HG02678 (cell line): Measurements from ENCODE around the gene ZNF566.

ENCODE experiments used
- ATAC-seq: cut with Tn5 transposase; IDR thresholded peaks from one replicate; pipeline ENCODE4 v1.9.1; 2021; ENCODE audit warnings: mild to moderate bottlenecking, moderate library complexity; ENCODE audit not compliant: unreplicated experiment

ZNF566 gene

DNA sequence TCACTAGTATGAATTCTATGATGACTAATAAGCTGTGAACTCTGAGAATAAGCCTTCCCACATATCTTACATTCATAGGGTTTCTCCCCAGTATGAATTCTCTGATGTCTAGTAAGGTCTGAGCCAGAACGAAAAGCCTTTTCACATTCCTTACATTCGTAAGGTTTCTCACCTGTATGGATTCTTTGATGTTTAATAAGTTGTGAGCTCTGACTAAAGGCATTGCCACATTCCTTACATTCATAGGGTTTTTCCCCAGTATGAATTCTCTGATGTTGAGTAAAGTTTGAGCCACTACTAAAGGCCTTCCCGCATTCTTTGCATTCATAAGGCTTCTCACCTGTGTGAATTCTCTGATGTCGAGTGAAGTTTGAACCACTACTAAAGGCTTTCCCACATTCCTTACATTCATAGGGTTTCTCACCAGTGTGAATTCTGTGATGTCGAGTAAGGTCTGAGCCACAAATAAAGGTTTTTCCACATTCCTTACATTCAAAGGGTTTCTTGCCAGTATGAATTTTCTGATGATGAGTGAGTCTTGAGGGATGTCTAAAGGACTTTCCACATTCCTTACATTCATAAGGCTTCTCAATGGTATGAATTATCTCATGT lies 40.2 kb downstream of the ZNF566 start:
- no peak for ATAC-seq

DNA sequence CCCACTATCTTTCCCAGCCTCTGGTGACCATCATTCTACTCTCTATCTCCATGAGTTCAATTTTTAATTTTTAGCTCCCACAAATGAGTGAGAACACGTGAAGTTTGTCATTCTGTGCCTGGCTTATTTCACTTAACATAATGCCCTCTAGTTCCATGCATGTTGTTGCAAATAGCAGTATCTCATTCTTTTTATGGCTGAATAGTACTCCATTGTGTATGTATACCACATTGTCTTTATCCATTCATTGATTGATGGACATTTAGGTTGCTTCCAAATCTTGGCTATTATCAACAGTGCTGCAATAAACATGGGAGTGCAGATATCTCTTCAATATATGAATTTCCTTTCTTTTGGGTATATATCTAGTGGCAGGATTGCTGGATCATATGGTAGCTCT lies 48.0 kb downstream of the ZNF566 start:
- no peak for ATAC-seq

DNA sequence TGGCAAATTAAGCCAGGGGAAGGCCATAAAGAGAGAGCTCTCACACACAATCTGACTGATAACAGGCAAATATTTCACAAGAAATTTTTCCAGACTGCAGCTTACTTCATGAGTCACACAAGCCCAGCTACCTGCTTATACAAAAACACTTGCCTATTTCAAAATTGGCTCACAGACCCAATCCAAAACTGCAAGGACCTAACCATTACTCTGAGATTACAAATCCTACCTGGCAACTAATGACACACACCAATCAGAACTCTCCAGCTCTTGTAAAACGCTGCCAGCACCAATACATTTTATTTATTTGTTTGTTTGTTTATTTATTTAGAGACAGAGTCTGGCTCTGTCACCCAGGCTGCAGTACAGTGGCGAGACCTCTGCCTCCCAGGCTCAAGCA lies 52.8 kb downstream of the ZNF566 start:
- ATAC-seq: no peak

DNA sequence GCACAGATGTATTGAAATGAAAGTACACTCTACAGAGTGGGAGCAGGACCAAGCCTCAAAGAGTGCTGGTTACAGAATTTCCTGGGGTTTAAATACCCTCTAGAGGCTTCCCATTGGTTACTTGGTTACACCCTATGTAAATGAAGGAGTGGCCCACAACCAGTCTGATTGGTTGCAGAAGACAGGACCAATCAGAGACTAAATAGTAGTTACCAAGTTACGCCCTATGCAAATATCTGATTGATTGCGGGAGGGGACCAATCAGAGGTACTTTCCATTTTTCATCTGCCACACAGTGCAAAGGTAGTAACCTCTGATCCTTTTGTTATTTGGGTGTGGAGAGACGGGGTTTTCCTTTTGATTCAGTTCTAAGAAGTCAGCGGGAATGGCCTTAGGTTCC lies 65.4 kb downstream of the ZNF566 start:
- no peak for ATAC-seq

DNA sequence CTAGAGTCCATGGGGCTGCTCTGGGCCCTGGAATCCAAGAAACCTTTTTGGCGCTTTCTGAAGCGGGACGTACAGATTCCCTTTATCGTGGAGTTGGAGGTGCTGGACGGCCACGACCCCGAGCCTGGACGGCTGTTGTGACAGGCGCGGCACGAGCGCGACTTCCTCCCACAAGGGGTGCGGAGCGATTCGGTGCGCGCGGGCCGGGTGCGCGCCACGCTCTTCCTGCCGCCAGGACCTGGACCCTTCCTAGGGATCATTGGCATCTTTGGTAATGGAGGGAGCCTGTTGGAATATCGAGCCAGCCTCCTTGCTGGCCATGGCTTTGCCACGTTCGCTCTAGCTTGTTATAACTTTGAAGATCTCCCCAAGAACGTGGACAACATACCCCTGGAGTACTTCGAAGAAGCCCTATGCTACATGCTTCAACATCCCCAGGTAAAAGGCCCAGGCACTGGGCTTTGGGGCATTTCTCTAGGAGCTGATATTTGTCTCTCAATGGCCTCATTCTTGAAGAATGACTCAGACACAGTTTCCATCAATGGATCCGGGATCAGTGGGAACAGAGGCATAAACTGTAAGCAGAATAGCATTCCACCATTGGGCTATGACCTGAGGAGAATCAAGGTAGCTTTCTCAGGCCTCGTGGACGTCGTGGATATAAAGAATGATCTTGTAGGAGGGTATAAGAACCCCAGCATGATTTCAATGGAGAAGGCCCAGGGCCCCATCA lies 67.4 kb downstream of the ZNF566 start:
- ATAC-seq: no peak

DNA sequence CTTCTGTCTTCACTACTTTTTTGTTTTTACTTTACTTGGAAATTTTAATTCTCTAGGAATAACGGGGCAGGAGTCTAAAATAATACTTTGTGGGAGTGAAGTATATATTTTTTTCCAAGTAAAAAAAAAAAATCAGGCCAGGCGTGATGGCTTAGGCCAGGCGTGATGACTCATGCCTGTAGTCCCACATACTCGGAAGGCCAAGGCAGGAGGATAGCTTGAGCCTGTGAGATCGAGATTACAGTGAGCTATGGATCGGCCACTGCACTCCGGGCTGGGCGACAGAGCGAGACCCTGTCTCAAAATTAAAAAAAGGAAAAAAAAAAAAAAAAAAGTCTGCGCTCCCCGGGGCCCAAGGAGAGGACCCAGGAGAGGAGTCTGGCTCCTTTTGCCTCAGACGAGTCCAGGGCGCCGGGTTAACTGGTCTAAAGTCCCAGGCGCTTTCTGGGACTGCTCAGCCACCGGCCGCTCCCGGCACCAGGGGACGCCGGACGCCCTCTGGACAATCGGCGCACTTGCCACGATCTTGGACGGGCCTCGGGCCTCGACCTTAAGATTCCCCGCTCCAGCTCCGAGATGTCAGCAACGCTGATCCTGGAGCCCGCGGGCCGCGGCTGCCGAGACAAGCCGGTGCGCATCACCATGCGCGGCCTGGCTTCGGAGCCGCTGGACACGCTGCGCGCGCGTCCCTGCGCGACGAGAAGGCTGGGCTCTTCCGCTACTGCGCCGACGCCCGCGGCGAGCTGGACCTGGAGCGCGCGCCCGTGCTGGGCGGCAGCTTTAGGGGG lies 68.2 kb downstream of the ZNF566 start:
- ATAC-seq: no peak

DNA sequence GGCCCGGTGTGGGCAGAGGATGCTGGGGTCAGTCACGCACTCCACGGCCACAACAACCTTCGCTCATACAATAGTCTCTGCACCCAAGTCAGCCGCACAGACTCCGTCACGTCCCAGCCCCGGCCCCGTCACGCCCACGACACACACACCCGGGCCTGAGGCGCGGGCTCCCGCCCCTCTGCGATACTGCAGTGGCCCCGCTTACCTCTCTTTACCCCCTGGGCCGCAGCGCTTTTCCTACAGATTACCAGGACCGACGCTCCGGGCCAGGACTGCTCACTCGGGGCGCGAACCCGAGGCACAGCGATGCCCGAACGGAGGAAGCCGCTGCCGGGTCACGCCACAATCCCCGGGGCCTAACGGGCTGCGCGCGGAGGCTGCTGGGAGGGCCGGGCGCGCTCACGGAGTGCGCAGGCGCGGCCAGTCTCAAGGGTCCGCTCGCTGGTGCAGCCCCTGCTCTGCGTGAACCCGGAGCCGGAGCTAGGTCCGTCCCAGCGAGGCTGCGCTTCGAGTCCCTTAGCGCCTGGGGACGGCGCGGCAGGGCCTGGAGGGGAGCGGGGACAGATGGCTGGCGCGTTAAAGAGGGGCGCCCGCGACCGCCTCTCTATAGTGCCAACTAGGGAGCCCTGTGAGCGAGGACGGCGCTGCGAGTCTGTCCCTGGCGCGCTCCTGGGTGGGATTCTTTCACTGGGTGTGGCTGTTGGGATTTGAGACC lies 70.9 kb downstream of the ZNF566 start, which contains the start of gene ZFP82:
TSS of gene ZFP82 (minus strand) at position 358 of the 715 bp plus-strand sequence. CDS start 8,855 bp downstream, outside the sequence.
- ATAC-seq: peak; percentile 81

DNA sequence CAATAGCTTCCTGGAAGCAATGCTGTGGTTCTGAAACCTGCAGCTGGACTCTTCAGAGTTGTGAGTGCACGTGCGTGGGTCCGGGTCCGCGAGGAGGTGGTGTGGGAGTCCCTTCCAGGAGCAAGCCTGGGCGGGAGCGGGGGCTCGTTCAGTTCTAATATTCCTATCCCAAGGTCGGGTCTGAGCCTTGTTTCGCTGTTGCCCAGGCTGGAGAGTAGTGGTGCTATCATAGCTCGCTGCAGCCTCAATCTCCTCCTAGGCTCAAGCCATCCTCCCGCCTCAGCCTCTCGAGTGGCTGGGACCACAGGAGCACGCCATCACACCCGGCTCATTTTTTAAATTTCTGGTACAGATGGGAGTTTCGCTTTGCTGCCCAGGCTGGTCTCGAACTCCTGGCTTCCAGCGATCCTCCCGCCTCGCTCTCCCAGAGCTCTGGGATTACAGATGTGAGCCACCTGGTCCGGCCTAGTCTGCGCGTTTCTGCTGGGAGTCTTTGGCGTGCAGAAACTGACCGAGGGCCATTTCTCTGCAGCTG lies 71.5 kb downstream of the ZNF566 start:
- no peak for ATAC-seq

DNA sequence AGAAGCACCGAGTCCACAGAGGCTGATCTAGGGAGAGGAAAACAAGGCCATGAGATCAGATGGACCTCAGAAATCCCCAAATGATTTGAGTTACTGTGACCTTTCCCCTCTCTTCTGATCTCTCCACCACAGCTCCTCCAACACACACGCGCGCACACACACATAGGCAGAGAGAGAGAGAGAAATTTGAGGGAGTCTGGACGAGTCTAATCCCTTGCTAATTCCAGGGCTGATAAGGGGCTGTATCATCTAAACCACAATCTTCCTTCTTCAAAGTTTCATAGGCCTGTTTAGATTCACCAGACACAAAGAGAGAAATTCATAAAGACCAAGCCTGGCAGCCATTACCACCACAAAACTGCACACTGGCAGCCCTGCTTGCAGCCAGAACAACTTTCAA lies 79.5 kb downstream of the ZNF566 start:
- no peak for ATAC-seq

DNA sequence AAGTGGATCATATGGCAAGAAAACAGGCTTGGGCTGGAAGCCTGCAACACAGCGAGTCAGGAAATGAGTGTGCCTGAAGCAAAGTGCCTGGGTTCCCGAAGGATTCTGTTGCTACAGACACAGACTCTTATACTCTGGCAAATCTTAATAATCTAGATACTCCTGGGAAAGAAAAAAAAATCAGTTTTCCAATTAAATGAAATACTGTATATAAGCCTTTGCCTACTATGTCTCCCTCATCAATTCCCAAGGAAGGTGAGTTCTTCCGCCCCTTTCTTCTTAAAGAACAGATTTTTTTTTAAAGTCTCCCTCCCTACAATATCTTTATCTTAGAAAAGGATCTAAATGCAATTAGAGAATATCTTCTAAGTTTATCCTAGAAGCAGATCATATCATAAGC lies 81.3 kb downstream of the ZNF566 start:
- ATAC-seq: no peak

DNA sequence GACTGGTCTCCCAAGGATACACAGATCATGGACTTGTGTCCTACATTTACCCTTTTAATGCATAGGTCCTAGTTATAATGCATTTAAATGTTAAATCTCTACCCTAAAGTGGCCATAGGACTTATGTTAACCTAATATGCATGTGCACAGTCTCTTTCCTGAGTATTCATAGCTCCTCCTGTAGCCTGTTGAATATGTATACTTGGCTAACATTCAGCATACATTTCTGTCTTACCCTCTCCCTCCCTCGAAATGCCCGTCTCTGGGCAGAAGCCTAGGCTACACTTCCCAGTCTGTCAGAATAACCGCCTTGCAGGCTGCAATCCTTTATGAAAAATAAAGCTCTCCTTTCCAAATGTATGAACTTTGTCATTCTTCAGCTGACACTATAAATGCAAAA lies 84.9 kb downstream of the ZNF566 start:
- no peak for ATAC-seq

DNA sequence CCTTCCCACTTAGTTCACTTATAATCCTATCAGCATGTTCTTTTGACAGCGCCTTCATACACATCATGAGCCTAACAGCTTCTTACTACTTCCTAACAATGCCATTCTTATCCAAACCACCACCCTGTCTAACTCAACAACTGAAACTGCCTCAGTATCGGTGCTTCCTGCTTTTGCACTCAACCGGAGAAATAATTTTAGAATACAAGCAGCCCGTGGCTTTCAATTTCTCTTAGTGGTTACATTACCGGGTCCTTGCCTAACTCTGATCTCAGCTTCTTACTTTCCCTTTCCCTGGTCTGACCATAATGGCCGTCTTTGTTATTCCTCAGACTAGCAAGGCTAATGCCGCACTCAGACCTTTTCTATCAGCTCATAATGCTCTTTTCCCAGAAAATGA lies 87.9 kb downstream of the ZNF566 start:
- ATAC-seq: no peak

DNA sequence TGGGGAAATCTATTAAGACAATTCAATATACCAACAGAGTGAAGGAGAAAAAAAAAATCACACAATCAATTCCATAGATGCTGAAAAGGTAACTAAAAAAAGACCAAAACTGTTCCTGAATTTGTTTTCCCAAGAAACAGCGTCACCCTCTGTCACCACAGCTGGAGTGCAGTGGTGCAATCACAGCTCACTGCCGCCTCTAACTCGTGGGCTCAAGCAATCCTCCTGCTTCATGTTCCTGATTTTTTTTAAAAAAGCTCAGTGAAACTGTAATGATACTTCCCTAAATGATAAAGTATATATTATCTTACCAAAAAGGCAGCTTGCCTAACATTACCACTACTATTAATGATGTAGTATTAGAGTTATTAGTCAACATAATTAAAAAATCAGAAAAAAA lies 90.8 kb downstream of the ZNF566 start:
- no peak for ATAC-seq
